WTC11 (cell line): Measurements from ENCODE around the gene TNKS2. TPM values are rescaled to one million over a fixed set of nuclear protein-coding genes. Genes with fewer than 3 reads are reported as not detected.
A peak's percentile ranks its signal among the peaks of the same experiment; 100 is the strongest.

Experiments used
- ATAC-seq: fragments of 200-7000 bp; cut with Tn5 transposase; 2 replicates; pipeline ENCODE4 v1.10.0; 2021; ENCODE audit warnings: mild to moderate bottlenecking, moderate library complexity
- CTCF ChIA-PET: fragments of 300-600 bp; sonication (Branson Sonifier 250); formaldehyde crosslinking; loops from one replicate; lab custom pipeline; 2021; ENCODE audit warnings: antibody characterized with exemption; lab: Charles Lee
- POLR2A ChIA-PET: fragments of 350-600 bp; sonication (Branson Sonifier 250); formaldehyde crosslinking; loops from one replicate; lab custom pipeline; 2021; ENCODE audit warnings: antibody characterized with exemption; lab: Charles Lee
- DNase-seq: peaks from one replicate; pipeline ENCODE4 v3.0.0; 2021; ENCODE audit warnings: low spot score
- H3K27ac Mint-ChIP-seq: 2 replicates; pipeline ENCODE4 v1.8.0; 2021; ENCODE audit warnings: mixed read lengths
- H3K27me3 Mint-ChIP-seq: 2 replicates; pipeline ENCODE4 v1.8.0; 2021; ENCODE audit warnings: low read depth, mild to moderate bottlenecking, moderate library complexity, mixed read lengths
- H3K36me3 Mint-ChIP-seq: 2 replicates; pipeline ENCODE4 v1.8.0; 2021; ENCODE audit warnings: mixed read lengths
- H3K4me1 Mint-ChIP-seq: 2 replicates; pipeline ENCODE4 v1.8.0; 2022; ENCODE audit warnings: mixed read lengths
- H3K4me3 Mint-ChIP-seq: 2 replicates; pipeline ENCODE4 v1.8.0; 2021; ENCODE audit warnings: mild to moderate bottlenecking, moderate library complexity, mixed read lengths
- H3K9me3 Mint-ChIP-seq: 2 replicates; pipeline ENCODE4 v1.8.0; 2021; ENCODE audit warnings: mixed read lengths
- CTCF ChIP-seq: fragments of 200-600 bp; IDR thresholded peaks from 2 replicates; pipeline ENCODE4 v1.8.0; 2022; ENCODE audit warnings: antibody characterized with exemption
- EMX1 ChIP-seq: fragments of 250-450 bp; sonication (Bioruptor Pico); IDR thresholded peaks from 2 replicates; pipeline ENCODE4 v1.8.0; 2021; ENCODE audit warnings: mild to moderate bottlenecking
- GABPB1 ChIP-seq: sonication (generic); formaldehyde crosslinking; IDR thresholded peaks from 2 replicates; pipeline ENCODE4 v1.8.1; 2023; ENCODE audit warnings: mild to moderate bottlenecking, missing genetic modification reagents
- HMGA2 ChIP-seq: fragments of 250-450 bp; sonication (Bioruptor Pico); IDR thresholded peaks from 2 replicates; pipeline ENCODE4 v1.4.0; 2021; ENCODE audit warnings: mild to moderate bottlenecking, moderate library complexity
- HMGXB4 ChIP-seq: sonication (generic); formaldehyde crosslinking; IDR thresholded peaks from 2 replicates; pipeline ENCODE4 v1.8.1; 2023; ENCODE audit warnings: mild to moderate bottlenecking, moderate library complexity, missing genetic modification reagents
- MAX ChIP-seq: sonication (generic); formaldehyde crosslinking; IDR thresholded peaks from 2 replicates; pipeline ENCODE4 v1.8.0; 2022; ENCODE audit warnings: mild to moderate bottlenecking, missing genetic modification reagents
- MYBL2 ChIP-seq: sonication (generic); formaldehyde crosslinking; IDR thresholded peaks from 2 replicates; pipeline ENCODE4 v1.8.1; 2023; ENCODE audit warnings: mild to moderate bottlenecking, moderate library complexity, missing genetic modification reagents
- NR3C1 ChIP-seq: sonication (generic); formaldehyde crosslinking; conservative IDR thresholded peaks from 2 replicates; pipeline ENCODE4 v1.8.1; 2023; ENCODE audit warnings: low read depth, mild to moderate bottlenecking, missing genetic modification reagents
- RELA ChIP-seq: sonication (generic); formaldehyde crosslinking; IDR thresholded peaks from 2 replicates; pipeline ENCODE4 v1.8.1; 2022; ENCODE audit warnings: missing genetic modification reagents, mild to moderate bottlenecking, borderline replicate concordance
- TEAD1 ChIP-seq: sonication (generic); formaldehyde crosslinking; IDR thresholded peaks from 2 replicates; pipeline ENCODE4 v1.8.0; 2022; ENCODE audit warnings: mild to moderate bottlenecking, missing genetic modification reagents
- ZNF219 ChIP-seq: sonication (generic); formaldehyde crosslinking; IDR thresholded peaks from 2 replicates; pipeline ENCODE4 v1.8.0; 2023; ENCODE audit warnings: missing genetic modification reagents, mild to moderate bottlenecking, borderline replicate concordance
- ZNF317 ChIP-seq: sonication (generic); formaldehyde crosslinking; IDR thresholded peaks from 2 replicates; pipeline ENCODE4 v1.8.1; 2023; ENCODE audit warnings: low read depth, mild to moderate bottlenecking, moderate library complexity, missing genetic modification reagents, borderline replicate concordance
- ZNF396 ChIP-seq: fragments of 250-450 bp; sonication (Bioruptor Pico); IDR thresholded peaks from 2 replicates; pipeline ENCODE4 v1.8.0; 2021; ENCODE audit warnings: mild to moderate bottlenecking, moderate library complexity, borderline replicate concordance
- ZNF425 ChIP-seq: fragments of 250-450 bp; sonication (Bioruptor Pico); conservative IDR thresholded peaks from 2 replicates; pipeline ENCODE4 v1.9.0; 2021; ENCODE audit warnings: mild to moderate bottlenecking
- total RNA-seq: library from RNA; stranded (reverse); gene quantifications from 3 replicates; pipeline ENCODE4 v1.2.3, GENCODE V29; 2021

Gene TNKS2
- total RNA-seq, 1 experiment from 2014 or later, result 53.5 TPM

DNA sequence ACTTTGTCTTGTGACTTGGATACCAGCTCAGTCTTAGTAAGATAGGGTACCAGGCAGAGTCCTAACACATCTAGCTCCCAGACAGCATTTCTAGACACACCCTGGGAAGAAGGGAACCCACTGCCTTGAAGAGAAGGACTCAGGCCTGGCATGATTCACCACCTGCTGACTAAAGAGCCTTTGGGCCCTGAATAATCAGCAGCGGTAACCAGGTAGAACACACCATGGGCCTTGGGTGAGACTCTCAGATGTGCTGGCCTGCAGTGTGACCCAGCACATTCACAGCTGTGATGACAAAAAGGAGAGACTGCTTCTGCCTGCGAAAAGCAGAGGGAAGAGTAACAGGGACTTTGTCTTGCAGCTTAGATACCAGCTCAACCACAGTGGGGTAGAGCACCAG, 10.4 kb upstream of the TNKS2 start (continued):
- TF ChIP-seq NR3C1 (CRISPR knock-in tag), result no peak
- no peak for TF ChIP-seq CTCF
- TF ChIP-seq HMGA2 (CRISPR knock-in tag), result no peak

DNA sequence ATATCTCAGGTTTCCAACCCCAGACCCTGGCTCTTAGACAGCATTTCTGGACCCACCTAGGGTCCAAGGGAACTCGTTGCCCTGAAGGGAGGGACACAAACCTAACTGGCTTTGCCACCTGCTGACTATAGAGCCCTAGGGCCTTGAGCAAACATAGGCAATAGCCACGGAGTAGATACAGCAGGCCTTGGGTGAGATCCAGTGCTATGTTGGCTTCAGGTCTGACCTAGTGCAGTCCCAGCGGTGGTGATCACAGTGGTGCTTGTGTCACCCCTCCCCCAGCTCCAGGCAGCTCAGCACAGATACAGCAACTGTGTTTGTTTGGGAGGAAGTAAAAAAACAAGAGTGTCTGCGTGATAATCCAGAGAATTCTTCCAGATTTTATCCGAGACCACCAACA, 9.7 kb upstream of the TNKS2 start:
- H3K4me3 Mint-ChIP-seq, result no peak overlapping the region
- peaks cover 4% of the 10 kb centered on the region; the same call in 1 of the 2 replicates for H3K9me3 Mint-ChIP-seq
- no peak for DNase-seq
- H3K4me1 Mint-ChIP-seq, result peaks cover 16% of the 10 kb centered on the region
- H3K36me3 Mint-ChIP-seq, result no peaks in the 10 kb centered on the region
- no peak for TF ChIP-seq GABPB1 (CRISPR knock-in tag)
- no peak for TF ChIP-seq HMGXB4 (CRISPR knock-in tag)
- no peak for TF ChIP-seq MYBL2 (CRISPR knock-in tag)
- no peak for TF ChIP-seq ZNF317
- peak; percentile 72 for ATAC-seq
- CTCF ChIA-PET, result interaction anchor here (2.5 kb wide), 1 partner anchor 30 kb away, joined by 9 read pairs; no protein-coding TSS in a partner anchor
- no peak overlapping the region for H3K27ac Mint-ChIP-seq
- no peaks in the 10 kb centered on the region for H3K27me3 Mint-ChIP-seq
- POLR2A ChIA-PET, result no interaction called here

- Mint-ChIP-seq H3K4me1 (peaks cover 38% of the 10 kb centered on the region), H3K9me3 (peaks cover 2% of the 10 kb centered on the region; the same call in 1 of the 2 replicates), H3K4me3 (peak overlapping the region; percentile 90), H3K27ac (peak overlapping the region; percentile 99), H3K27me3 (no peaks in the 10 kb centered on the region), H3K36me3 (0 out of 2 replicates have a peak, but pooled peaks cover 3% of the 10 kb centered on the region)
- ChIA-PET POLR2A (interaction anchor here (0.6 to 1.0 kb wide), 4 partner anchors 23 to 154 kb away, joined by 3 to 5 read pairs (median 4); partner anchors contain the start of gene BTAF1), CTCF (interaction anchor here (0.9 to 1.5 kb wide), 6 partner anchors 11 to 245 kb away, joined by 4 to 5 read pairs (median 4); no protein-coding TSS in a partner anchor)
- ATAC-seq, result peak; percentile 58
- peak; percentile 64 for DNase-seq
- no peak for TF ChIP-seq TEAD1 (CRISPR knock-in tag)
- no peak for TF ChIP-seq MAX (CRISPR knock-in tag)
- TF ChIP-seq ZNF396 (CRISPR knock-in tag), result no peak
- TF ChIP-seq RELA (CRISPR knock-in tag), result no peak
- no peak for TF ChIP-seq ZNF425 (CRISPR knock-in tag)
- TF ChIP-seq EMX1, result no peak
- no peak for TF ChIP-seq MYBL2 (CRISPR knock-in tag)
- TF ChIP-seq ZNF219 (CRISPR knock-in tag), result no peak
Measured at GRCh38 chr10:91796331-91797047, 1.7 kb upstream of the TNKS2 start.
